GM19238 (cell line): Measurements from ENCODE around the gene OR3A3.
"Not testable (repeated sequence)": the region's sequence is repeated elsewhere in the genome, so short reads cannot be mapped to it uniquely, and the experiment has no call there.

Experiments used
- DNase-seq: peaks from one replicate; pipeline ENCODE4 v3.0.0; 2011; ENCODE audit warnings: low spot score; ENCODE audit not compliant: insufficient read length

The OR3A3 gene

GRCh38 chr17:3411070-3411469 lies at the start of gene OR3A3:
TSS of gene OR3A3 (plus strand) at chr17:3411370.
- DNase-seq = no peak

- DNase-seq = not testable (repeated sequence)
Observed at GRCh38 chr17:3371167-3371566, 40.0 kb upstream of the OR3A3 start.

GRCh38 chr17:3378321-3378720 lies 32.8 kb upstream of the OR3A3 start:
- DNase-seq = no peak

GRCh38 chr17:3381957-3382356 lies 29.2 kb upstream of the OR3A3 start:
- DNase-seq = no peak

- DNase-seq = no peak
Observed at GRCh38 chr17:3385869-3386816, 25.0 kb upstream of the OR3A3 start, which contains the start of gene OR3A2. TSS of gene OR3A2 (minus strand) at chr17:3386308.

- no peak for DNase-seq
Observed at GRCh38 chr17:3389791-3390190, 21.4 kb upstream of the OR3A3 start.

GRCh38 chr17:3397801-3398200 lies 13.4 kb upstream of the OR3A3 start:
- DNase-seq = not testable (repeated sequence)

- no peak for DNase-seq
Observed at GRCh38 chr17:3398310-3398709, 12.9 kb upstream of the OR3A3 start, which contains the start of gene OR1E1. TSS of gene OR1E1 (minus strand) at chr17:3398410. CDS start at chr17:3398410, 0 bp downstream.

GRCh38 chr17:3400055-3400454 lies 11.1 kb upstream of the OR3A3 start:
- DNase-seq = no peak

- DNase-seq = no peak
Observed at GRCh38 chr17:3401786-3402185, 9.4 kb upstream of the OR3A3 start.

GRCh38 chr17:3403856-3404255 lies 7.3 kb upstream of the OR3A3 start:
- not testable (repeated sequence) for DNase-seq

- DNase-seq = not testable (repeated sequence)
Observed at GRCh38 chr17:3412216-3412615, 1.0 kb downstream of the OR3A3 start.

- DNase-seq = no peak
Observed at GRCh38 chr17:3415610-3416009, 4.4 kb downstream of the OR3A3 start.

- no peak for DNase-seq
Observed at GRCh38 chr17:3418222-3418621, 7.1 kb downstream of the OR3A3 start.

GRCh38 chr17:3433215-3433614 lies 22.0 kb downstream of the OR3A3 start:
- DNase-seq = not testable (repeated sequence)

GRCh38 chr17:3433741-3434140 lies 22.6 kb downstream of the OR3A3 start, which contains the start of gene OR1E2:
TSS of gene OR1E2 (minus strand) at chr17:3433841. CDS start at chr17:3433841, 0 bp downstream.
- no peak for DNase-seq

GRCh38 chr17:3438368-3438767 lies 27.2 kb downstream of the OR3A3 start:
- DNase-seq = no peak

GRCh38 chr17:3440451-3440850 lies 29.3 kb downstream of the OR3A3 start:
- no peak for DNase-seq

GRCh38 chr17:3447625-3448024 lies 36.5 kb downstream of the OR3A3 start:
- no peak for DNase-seq

GRCh38 chr17:3448059-3448665 lies 37.0 kb downstream of the OR3A3 start:
- DNase-seq = no peak

- DNase-seq = not testable (repeated sequence)
Observed at GRCh38 chr17:3466355-3466754, 55.2 kb downstream of the OR3A3 start.

- DNase-seq = no peak
Observed at GRCh38 chr17:3469529-3469928, 58.4 kb downstream of the OR3A3 start.
